SK-N-DZ (cell line): ENCODE measurements around the gene MFAP4.

Source experiments
- DNase-seq: peaks from one replicate; pipeline ENCODE4 v3.0.0-alpha.2; 2015; ENCODE audit warnings: low spot score

The MFAP4 gene

GRCh38 chr17:19372011-19372370 is 15.0 kb downstream of the MFAP4 start:
- DNase-seq: no peak

GRCh38 chr17:19371259-19372010 is 15.6 kb downstream of the MFAP4 start:
- no peak for DNase-seq

GRCh38 chr17:19370493-19370960 is 16.5 kb downstream of the MFAP4 start:
- no peak for DNase-seq

GRCh38 chr17:19369846-19370492 is 17.0 kb downstream of the MFAP4 start:
- no peak for DNase-seq

GRCh38 chr17:19369107-19369778 is 17.7 kb downstream of the MFAP4 start:
- DNase-seq: no peak

GRCh38 chr17:19368229-19368628 is 18.8 kb downstream of the MFAP4 start:
- no peak for DNase-seq

- DNase-seq: no peak
Measured at GRCh38 chr17:19366637-19366972, 20.4 kb downstream of the MFAP4 start.

GRCh38 chr17:19365833-19366636 is 21.0 kb downstream of the MFAP4 start:
- no peak for DNase-seq

GRCh38 chr17:19365499-19365817 is 21.5 kb downstream of the MFAP4 start:
- DNase-seq: no peak

- DNase-seq: no peak
Measured at GRCh38 chr17:19364699-19365498, 22.1 kb downstream of the MFAP4 start.

GRCh38 chr17:19363460-19364035 is 23.4 kb downstream of the MFAP4 start:
- no peak for DNase-seq

GRCh38 chr17:19363114-19363438 is 23.9 kb downstream of the MFAP4 start:
- DNase-seq: no peak

GRCh38 chr17:19362277-19363113 is 24.5 kb downstream of the MFAP4 start, which contains the start of gene B9D1:
Gene B9D1 (minus strand): TSS chr17:19362723. CDS start chr17:19362569, 154 bp downstream.
- peak; percentile 89 for DNase-seq

GRCh38 chr17:19361944-19362276 is 25.1 kb downstream of the MFAP4 start:
- DNase-seq: no peak

- DNase-seq: no peak
Measured at GRCh38 chr17:19361326-19361725, 25.7 kb downstream of the MFAP4 start.

- no peak for DNase-seq
Measured at GRCh38 chr17:19360772-19361171, 26.2 kb downstream of the MFAP4 start.

GRCh38 chr17:19359856-19360255 is 27.1 kb downstream of the MFAP4 start:
- DNase-seq: no peak

GRCh38 chr17:19359151-19359550 is 27.8 kb downstream of the MFAP4 start:
- DNase-seq: no peak

GRCh38 chr17:19357761-19358160 is 29.2 kb downstream of the MFAP4 start:
- DNase-seq: no peak

GRCh38 chr17:19357351-19357750 is 29.6 kb downstream of the MFAP4 start:
- no peak for DNase-seq
